Omental fat pad (tissue), 4 donors: ENCODE results near the gene TMEM252. TPM values are rescaled to one million over a fixed set of nuclear protein-coding genes. Genes with fewer than 3 reads are reported as not detected.
A peak's percentile ranks its signal among the peaks of the same experiment; 100 is the strongest.

Experiments
- ATAC-seq: fragments of 150-250 bp; one replicate; pipeline ENCODE4 v1.9.1; 2016; ENCODE audit warnings: mild to moderate bottlenecking, moderate library complexity; ENCODE audit not compliant: low FRiP score
- DNase-seq: peaks from one replicate; pipeline ENCODE4 v3.0.0-alpha.2; 2019; ENCODE audit warnings: low spot score
- total RNA-seq, 4 donors: library from RNA; depleted of rRNA; stranded (reverse); fragments of >200 nt; gene quantifications; one replicate each; pipeline ENCODE4 v1.1.0, GENCODE V29; 2016
- TF ChIP-seq, protein P1 (sequence below), 3 donors: fragments of 450-650 bp; IDR thresholded peaks; one replicate each; pipeline ENCODE4 v1.5.1; 2016 to 2017; ENCODE audit warnings: antibody characterized with exemption in 3 of 3, mild to moderate bottlenecking in 3 of 3, moderate library complexity in 2 of 3

The TMEM252 gene
- total RNA-seq, 4 donors from 2014 or later: not detected

GRCh38 chr9:68574150-68574549 lies 33.5 kb upstream of the TMEM252 start:
- ATAC-seq: no peak
- TF ChIP-seq, protein P1, sequence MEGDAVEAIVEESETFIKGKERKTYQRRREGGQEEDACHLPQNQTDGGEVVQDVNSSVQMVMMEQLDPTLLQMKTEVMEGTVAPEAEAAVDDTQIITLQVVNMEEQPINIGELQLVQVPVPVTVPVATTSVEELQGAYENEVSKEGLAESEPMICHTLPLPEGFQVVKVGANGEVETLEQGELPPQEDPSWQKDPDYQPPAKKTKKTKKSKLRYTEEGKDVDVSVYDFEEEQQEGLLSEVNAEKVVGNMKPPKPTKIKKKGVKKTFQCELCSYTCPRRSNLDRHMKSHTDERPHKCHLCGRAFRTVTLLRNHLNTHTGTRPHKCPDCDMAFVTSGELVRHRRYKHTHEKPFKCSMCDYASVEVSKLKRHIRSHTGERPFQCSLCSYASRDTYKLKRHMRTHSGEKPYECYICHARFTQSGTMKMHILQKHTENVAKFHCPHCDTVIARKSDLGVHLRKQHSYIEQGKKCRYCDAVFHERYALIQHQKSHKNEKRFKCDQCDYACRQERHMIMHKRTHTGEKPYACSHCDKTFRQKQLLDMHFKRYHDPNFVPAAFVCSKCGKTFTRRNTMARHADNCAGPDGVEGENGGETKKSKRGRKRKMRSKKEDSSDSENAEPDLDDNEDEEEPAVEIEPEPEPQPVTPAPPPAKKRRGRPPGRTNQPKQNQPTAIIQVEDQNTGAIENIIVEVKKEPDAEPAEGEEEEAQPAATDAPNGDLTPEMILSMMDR (IDR thresholded peaks at IDR 0.05): no peak
- no peak for DNase-seq

GRCh38 chr9:68567565-68567964 lies 26.9 kb upstream of the TMEM252 start:
- ATAC-seq: no peak
- no peak for DNase-seq
- TF ChIP-seq, protein P1 (IDR thresholded peaks at IDR 0.05): no peak

DNA sequence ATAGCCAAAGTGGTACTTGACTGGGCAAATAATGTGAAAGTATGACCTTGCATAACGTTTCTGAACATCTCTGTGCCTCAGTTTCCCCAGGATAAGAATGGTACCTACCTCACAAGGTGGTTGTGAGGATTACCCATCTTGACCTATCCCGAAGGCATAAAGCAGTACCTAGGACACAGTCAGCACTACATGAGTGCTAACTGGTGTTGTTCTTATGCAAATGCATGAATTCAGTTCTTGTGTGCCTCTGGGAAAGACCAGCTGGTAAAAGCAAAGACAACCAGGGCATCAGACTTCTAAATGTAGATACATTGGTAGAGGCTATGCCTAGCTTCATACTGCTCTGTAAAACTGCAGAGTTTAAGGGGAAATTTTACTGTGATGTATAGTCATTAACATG lies 21.8 kb upstream of the TMEM252 start:
- TF ChIP-seq, protein P1 (IDR thresholded peaks at IDR 0.05): no peak
- ATAC-seq (no peak), DNase-seq (no peak)

- peak; percentile 68 for ATAC-seq
- TF ChIP-seq, protein P1 (IDR thresholded peaks at IDR 0.05): no peak
- no peak for DNase-seq
These were observed 19.6 kb upstream of the TMEM252 start for GRCh38 chr9:68560071-68560844.

DNA sequence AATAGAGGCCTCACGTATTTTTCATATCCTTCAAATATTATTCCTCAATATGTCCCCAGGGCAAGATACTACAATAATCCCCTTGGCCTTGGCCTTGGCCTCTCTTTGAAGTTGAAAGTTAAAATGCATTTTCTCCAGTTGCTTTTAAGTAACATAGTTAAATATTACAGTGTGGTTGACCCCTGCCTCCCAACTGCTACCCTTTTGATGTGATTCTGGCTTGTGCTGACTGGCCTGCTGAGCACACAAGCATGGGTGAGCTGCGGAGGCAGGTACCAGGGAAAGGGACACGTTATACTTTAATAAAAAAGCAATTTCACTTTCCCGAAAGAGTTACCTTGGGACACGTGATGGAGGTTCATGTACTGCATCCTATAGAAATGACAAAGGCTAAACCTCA lies 17.9 kb upstream of the TMEM252 start:
- TF ChIP-seq, protein P1 (IDR thresholded peaks at IDR 0.05): no peak
- ATAC-seq (no peak), DNase-seq (no peak)

- DNase-seq (no peak), ATAC-seq (no peak)
- TF ChIP-seq, protein P1 (IDR thresholded peaks at IDR 0.05): no peak
These were observed 14.9 kb upstream of the TMEM252 start for GRCh38 chr9:68555437-68556150.
